GM18907 (cell line): ENCODE measurements around the gene VWF.
A peak's percentile ranks its signal among the peaks of the same experiment; 100 is the strongest.

Experiments
- ATAC-seq: cut with Tn5 transposase; IDR thresholded peaks from one replicate; pipeline ENCODE4 v1.9.1; 2021; ENCODE audit warnings: mild to moderate bottlenecking, moderate library complexity; ENCODE audit not compliant: unreplicated experiment

VWF gene

GRCh38 chr12:5988659-5989116 is 135.8 kb downstream of the VWF start:
- ATAC-seq = peak; percentile 63

- no peak for ATAC-seq
These were observed 136.4 kb downstream of the VWF start for GRCh38 chr12:5988088-5988487.

- no peak for ATAC-seq
These were observed 136.9 kb downstream of the VWF start for GRCh38 chr12:5987573-5987972.

GRCh38 chr12:5985471-5985870 is 139.0 kb downstream of the VWF start:
- ATAC-seq = no peak

GRCh38 chr12:5984873-5985272 is 139.6 kb downstream of the VWF start:
- no peak for ATAC-seq

- ATAC-seq = no peak
These were observed 142.4 kb downstream of the VWF start for GRCh38 chr12:5982106-5982505.

GRCh38 chr12:5977556-5977955 is 146.9 kb downstream of the VWF start:
- no peak for ATAC-seq

GRCh38 chr12:5976711-5977110 is 147.8 kb downstream of the VWF start:
- ATAC-seq = no peak

GRCh38 chr12:5976196-5976595 is 148.3 kb downstream of the VWF start:
- ATAC-seq = no peak

GRCh38 chr12:5973461-5974115 is 150.9 kb downstream of the VWF start:
- ATAC-seq = no peak

- no peak for ATAC-seq
These were observed 152.1 kb downstream of the VWF start for GRCh38 chr12:5972387-5972786.

GRCh38 chr12:5971194-5971850 is 153.1 kb downstream of the VWF start:
- no peak for ATAC-seq

GRCh38 chr12:5969974-5970690 is 154.3 kb downstream of the VWF start:
- ATAC-seq = no peak

- ATAC-seq = no peak
These were observed 155.1 kb downstream of the VWF start for GRCh38 chr12:5969156-5969973.

GRCh38 chr12:5967645-5968415 is 156.6 kb downstream of the VWF start:
- ATAC-seq = no peak

- ATAC-seq = no peak
These were observed 157.9 kb downstream of the VWF start for GRCh38 chr12:5966486-5967095.

GRCh38 chr12:5965950-5966383 is 158.5 kb downstream of the VWF start:
- ATAC-seq = no peak

- ATAC-seq = no peak
These were observed 159.3 kb downstream of the VWF start for GRCh38 chr12:5964913-5965900.

- no peak for ATAC-seq
These were observed 161.0 kb downstream of the VWF start for GRCh38 chr12:5963515-5963914.
